Duodenal mucosa (tissue), 2 donors: ENCODE results near the gene KRT83.

Source experiments
- H3K27ac ChIP-seq: one replicate; pipeline ENCODE4 v1.7.0; 2013; ENCODE audit warnings: low read depth, low read length
- H3K27me3 ChIP-seq, 2 donors: one replicate each; pipeline ENCODE4 v1.7.0; 2013; ENCODE audit warnings: low read length in 2 of 2, control low read depth in 1 of 2; ENCODE audit not compliant: insufficient read depth in 2 of 2, control insufficient read depth in 1 of 2
- H3K36me3 ChIP-seq, 2 donors: one replicate each; pipeline ENCODE4 v1.7.0; 2013; ENCODE audit warnings: low read length in 2 of 2, control low read depth in 1 of 2; ENCODE audit not compliant: insufficient read depth in 2 of 2, control insufficient read depth in 1 of 2
- H3K4me1 ChIP-seq, 2 donors: one replicate each; pipeline ENCODE4 v1.7.0; 2013; ENCODE audit warnings: low read length in 2 of 2, control low read depth in 1 of 2; ENCODE audit not compliant: insufficient read depth in 2 of 2, control insufficient read depth in 1 of 2
- H3K4me3 ChIP-seq, 2 donors: one replicate each; pipeline ENCODE4 v1.7.0; 2013; ENCODE audit warnings: low read length in 2 of 2, low read depth in 1 of 2
- H3K9ac ChIP-seq, 2 donors: one replicate each; pipeline ENCODE4 v1.7.0; 2013; ENCODE audit warnings: low read length in 2 of 2, low read depth in 1 of 2
- H3K9me3 ChIP-seq, 2 donors: one replicate each; pipeline ENCODE4 v1.7.0; 2013; ENCODE audit warnings: low read length in 2 of 2, control low read depth in 1 of 2; ENCODE audit not compliant: control insufficient read depth in 1 of 2

Gene KRT83

DNA sequence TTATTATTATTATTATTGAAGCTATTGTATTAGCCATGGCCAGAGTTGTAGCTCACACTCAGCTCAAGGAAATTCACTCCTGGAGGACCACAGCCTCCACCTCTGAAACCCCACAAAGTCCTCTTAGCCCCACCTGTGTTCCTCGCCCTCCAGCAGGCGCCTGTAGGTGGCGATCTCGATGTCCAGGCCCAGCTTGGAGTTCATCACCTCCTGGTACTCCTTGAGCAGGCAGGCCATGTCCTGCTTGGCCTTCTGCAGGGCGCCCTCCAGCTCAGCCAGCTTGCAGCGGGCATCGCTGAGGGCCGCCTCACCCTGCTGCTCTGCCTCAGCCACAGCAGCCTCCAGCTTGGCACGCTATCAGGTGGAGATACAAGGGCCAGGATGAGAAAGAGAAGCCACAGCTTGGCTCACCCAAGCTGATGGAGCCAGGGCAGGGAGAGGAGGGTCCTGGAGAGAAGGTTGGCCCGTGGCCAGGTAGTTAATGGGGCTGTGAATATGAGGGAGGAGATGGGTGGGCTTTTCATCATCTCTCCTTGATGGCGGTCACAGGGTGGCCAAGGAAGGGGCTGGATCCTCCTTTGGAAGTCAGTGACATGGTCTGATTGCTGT lies 41.0 kb upstream of the KRT83 start:
- Histone ChIP-seq H3K9ac (no peak overlapping the region), H3K4me1 (no peaks in the 10 kb centered on the region), H3K4me3 (no peak overlapping the region), H3K27ac (no peak overlapping the region), H3K36me3 (no peaks in the 10 kb centered on the region), H3K27me3 (peaks cover 0 to 4% of the 10 kb centered on the region in 2 donors), H3K9me3 (no peaks in the 10 kb centered on the region)

- Histone ChIP-seq H3K4me1 (no peaks in the 10 kb centered on the region), H3K4me3 (no peak overlapping the region), H3K27ac (no peak overlapping the region), H3K27me3 (peaks cover 0 to 3% of the 10 kb centered on the region in 2 donors), H3K9ac (no peak overlapping the region), H3K36me3 (no peaks in the 10 kb centered on the region), H3K9me3 (no peaks in the 10 kb centered on the region)
Measured at GRCh38 chr12:52361553-52361952, 40.4 kb upstream of the KRT83 start.

GRCh38 chr12:52360663-52361271 lies 39.6 kb upstream of the KRT83 start:
- Histone ChIP-seq H3K27ac (no peak overlapping the region), H3K27me3 (no peaks in the 10 kb centered on the region), H3K4me1 (no peaks in the 10 kb centered on the region), H3K9ac (no peak overlapping the region), H3K4me3 (no peak overlapping the region), H3K36me3 (no peaks in the 10 kb centered on the region), H3K9me3 (no peaks in the 10 kb centered on the region)

GRCh38 chr12:52360106-52360662 lies 39.0 kb upstream of the KRT83 start:
- no peak overlapping the region for H3K4me3 ChIP-seq
- no peaks in the 10 kb centered on the region for H3K9me3 ChIP-seq
- no peak overlapping the region for H3K9ac ChIP-seq
- no peaks in the 10 kb centered on the region for H3K4me1 ChIP-seq
- no peak overlapping the region for H3K27ac ChIP-seq
- no peaks in the 10 kb centered on the region for H3K36me3 ChIP-seq
- no peaks in the 10 kb centered on the region for H3K27me3 ChIP-seq

DNA sequence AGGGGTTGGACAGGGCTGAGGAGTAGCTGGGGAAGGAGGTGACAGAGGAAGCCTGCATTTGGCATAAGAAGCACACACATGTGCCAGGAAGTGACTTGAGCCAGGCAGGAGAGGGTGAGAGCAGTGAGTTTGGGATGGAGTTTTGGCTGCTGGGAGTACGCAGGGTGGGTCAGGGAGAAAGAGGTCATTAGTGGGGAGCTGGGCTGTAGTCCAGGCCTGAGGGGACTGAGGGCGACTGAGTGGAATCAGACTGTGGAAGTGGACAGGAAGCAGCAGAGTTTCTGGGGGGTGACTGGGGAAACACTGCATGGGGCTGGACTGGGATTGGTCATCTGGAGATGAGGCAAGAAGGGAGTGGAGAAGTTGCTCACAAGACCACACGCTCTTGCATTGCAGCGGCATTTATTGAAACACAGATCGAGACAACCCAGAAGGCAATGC lies 38.4 kb upstream of the KRT83 start:
- no peaks in the 10 kb centered on the region for H3K4me1 ChIP-seq
- no peaks in the 10 kb centered on the region for H3K9me3 ChIP-seq
- no peak overlapping the region for H3K9ac ChIP-seq
- no peak overlapping the region for H3K4me3 ChIP-seq
- no peaks in the 10 kb centered on the region for H3K36me3 ChIP-seq
- H3K27ac ChIP-seq = no peak overlapping the region
- H3K27me3 ChIP-seq = peaks cover 0 to 3% of the 10 kb centered on the region in 2 donors

- H3K4me3 ChIP-seq = no peak overlapping the region
- H3K27ac ChIP-seq = no peak overlapping the region
- H3K27me3 ChIP-seq = peaks cover 0 to 4% of the 10 kb centered on the region in 2 donors
- no peak overlapping the region for H3K9ac ChIP-seq
- H3K4me1 ChIP-seq = no peaks in the 10 kb centered on the region
- H3K9me3 ChIP-seq = no peaks in the 10 kb centered on the region
- H3K36me3 ChIP-seq = no peaks in the 10 kb centered on the region
Measured at GRCh38 chr12:52358575-52359350, 37.6 kb upstream of the KRT83 start.

DNA sequence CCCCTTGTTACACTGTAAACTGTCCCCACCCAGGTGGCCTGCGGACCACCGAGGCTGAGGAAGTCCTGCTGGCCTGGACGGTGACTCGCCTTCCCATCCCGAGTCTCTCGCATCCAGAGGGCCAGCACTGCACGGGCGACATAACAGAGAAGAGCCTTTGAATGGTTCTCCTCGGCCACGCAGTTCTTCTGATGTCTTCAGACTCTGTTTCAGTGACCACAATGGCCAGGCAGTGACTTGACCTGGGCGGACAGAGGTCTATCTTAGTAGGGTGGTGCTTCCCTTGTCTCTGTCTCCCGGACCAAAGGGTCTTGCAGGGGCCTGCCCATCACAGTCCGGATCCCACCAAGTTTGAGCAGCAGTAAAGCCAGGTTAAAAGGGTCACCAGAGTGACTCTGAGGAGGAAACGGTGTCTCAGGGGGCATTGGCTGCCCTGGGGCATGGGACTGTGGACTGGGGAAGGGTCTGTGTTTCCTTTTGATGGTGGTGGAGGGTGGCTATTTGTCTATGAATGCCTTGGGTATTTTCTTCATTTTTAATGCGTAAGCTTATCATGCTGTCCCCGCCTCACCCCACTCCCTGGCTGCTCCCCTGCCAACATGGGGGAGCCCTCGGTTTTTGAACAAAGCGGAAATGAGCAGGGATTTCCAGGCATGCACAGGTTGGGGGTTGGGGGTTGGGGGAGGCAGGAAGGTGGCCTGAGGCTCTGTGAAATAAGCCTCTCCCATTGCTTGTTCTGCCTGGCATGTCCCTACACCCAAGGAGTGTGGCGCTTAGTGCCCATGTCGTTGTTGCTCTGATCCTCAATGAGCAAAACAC lies 35.8 kb upstream of the KRT83 start:
- Histone ChIP-seq H3K36me3 (no peaks in the 10 kb centered on the region), H3K4me1 (no peaks in the 10 kb centered on the region), H3K4me3 (no peak overlapping the region), H3K27ac (no peak overlapping the region), H3K27me3 (peaks cover 0 to 4% of the 10 kb centered on the region in 2 donors), H3K9me3 (no peaks in the 10 kb centered on the region), H3K9ac (no peak overlapping the region)

GRCh38 chr12:52356031-52356761 lies 35.0 kb upstream of the KRT83 start:
- Histone ChIP-seq H3K27me3 (peaks cover 0 to 4% of the 10 kb centered on the region in 2 donors), H3K4me1 (no peaks in the 10 kb centered on the region), H3K4me3 (no peak overlapping the region), H3K27ac (no peak overlapping the region), H3K9me3 (no peaks in the 10 kb centered on the region), H3K36me3 (no peaks in the 10 kb centered on the region), H3K9ac (no peak overlapping the region)

DNA sequence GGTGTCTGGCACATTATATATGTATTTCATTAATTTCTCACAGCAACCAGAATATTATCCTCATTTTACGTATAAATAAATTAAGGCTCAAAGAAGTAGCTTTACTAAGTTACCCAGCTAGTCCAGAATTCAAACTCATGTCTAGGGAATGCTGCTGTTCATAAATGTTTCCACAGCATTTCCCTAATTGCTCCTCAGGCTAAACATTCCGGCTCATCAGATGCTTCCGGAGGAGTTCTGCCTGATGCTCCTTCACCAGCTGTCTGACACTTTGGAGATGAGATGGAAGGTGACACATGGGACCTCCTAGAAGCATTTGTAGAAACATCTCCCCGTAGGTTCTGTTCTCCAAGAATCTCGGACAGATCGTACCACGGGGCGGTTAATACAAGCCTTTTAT lies 34.0 kb upstream of the KRT83 start:
- H3K27me3 ChIP-seq = peaks cover 0 to 4% of the 10 kb centered on the region in 2 donors
- H3K36me3 ChIP-seq = no peaks in the 10 kb centered on the region
- no peak overlapping the region for H3K4me3 ChIP-seq
- H3K9me3 ChIP-seq = no peaks in the 10 kb centered on the region
- no peak overlapping the region for H3K9ac ChIP-seq
- H3K27ac ChIP-seq = no peak overlapping the region
- H3K4me1 ChIP-seq = no peaks in the 10 kb centered on the region
